ENCODE measurements around the gene UBR1.
A peak's percentile ranks its signal among the peaks of the same experiment; 100 is the strongest.
"Not testable (repeated sequence)": the region's sequence is repeated elsewhere in the genome, so short reads cannot be mapped to it uniquely, and the experiment has no call there.

UBR1 gene

GRCh38 chr15:43128174-43128979 lies 22.5 kb upstream of the UBR1 start:
- H3K9me3 Mint-ChIP-seq, result peaks cover 10% of the 10 kb centered on the region
- H3K4me3 Mint-ChIP-seq; DNase-seq (ENCODE audit: low spot score); H3K36me3 Mint-ChIP-seq (ENCODE audit: low read depth); H3K27ac Mint-ChIP-seq: not testable (repeated sequence)
- H3K27me3 Mint-ChIP-seq (ENCODE audit: low read depth), result peaks cover 32% of the 10 kb centered on the region
- peaks cover 12% of the 10 kb centered on the region for H3K4me1 Mint-ChIP-seq (ENCODE audit: low read depth)

- H3K9me3 Mint-ChIP-seq, result peaks cover 10% of the 10 kb centered on the region
- H3K4me1 Mint-ChIP-seq (ENCODE audit: low read depth), result peaks cover 13% of the 10 kb centered on the region
These were observed 21.9 kb upstream of the UBR1 start for GRCh38 chr15:43127752-43128151.

GRCh38 chr15:43126356-43126755 lies 20.5 kb upstream of the UBR1 start:
- H3K4me1 Mint-ChIP-seq (ENCODE audit: low read depth), result peaks cover 19% of the 10 kb centered on the region
- peaks cover 10% of the 10 kb centered on the region for H3K9me3 Mint-ChIP-seq
- DNase-seq (ENCODE audit: low spot score), result no peak
- H3K27me3 Mint-ChIP-seq (ENCODE audit: low read depth), result peaks cover 37% of the 10 kb centered on the region
- H3K4me3 Mint-ChIP-seq, result no peak overlapping the region
- peaks cover 3% of the 10 kb centered on the region for H3K36me3 Mint-ChIP-seq (ENCODE audit: low read depth)
- no peak overlapping the region for H3K27ac Mint-ChIP-seq

More at GRCh38 chr15:43127752-43128151, 21.9 kb upstream of the UBR1 start:
- no peak for DNase-seq (ENCODE audit: low spot score)
- H3K27me3 Mint-ChIP-seq (ENCODE audit: low read depth), result peaks cover 34% of the 10 kb centered on the region
- H3K36me3 Mint-ChIP-seq (ENCODE audit: low read depth), result peaks cover 3% of the 10 kb centered on the region
- no peak overlapping the region for H3K4me3 Mint-ChIP-seq
- no peak overlapping the region for H3K27ac Mint-ChIP-seq

- no peak overlapping the region for H3K4me3 Mint-ChIP-seq
- DNase-seq (ENCODE audit: low spot score), result no peak
These were observed 19.3 kb upstream of the UBR1 start for GRCh38 chr15:43125100-43125661.

GRCh38 chr15:43121863-43122262 lies 16.0 kb upstream of the UBR1 start:
- Mint-ChIP-seq H3K27ac (no peak overlapping the region), H3K36me3 (ENCODE audit: low read depth) (no peaks in the 10 kb centered on the region), H3K9me3 (no peaks in the 10 kb centered on the region), H3K4me1 (ENCODE audit: low read depth) (peaks cover 15% of the 10 kb centered on the region), H3K4me3 (peak overlapping the region; percentile 91), H3K27me3 (ENCODE audit: low read depth) (peaks cover 37% of the 10 kb centered on the region)
- no peak for DNase-seq (ENCODE audit: low spot score)

More at GRCh38 chr15:43125100-43125661, 19.3 kb upstream of the UBR1 start:
- H3K27me3 Mint-ChIP-seq (ENCODE audit: low read depth), result peaks cover 44% of the 10 kb centered on the region
- no peak overlapping the region for H3K27ac Mint-ChIP-seq
- H3K9me3 Mint-ChIP-seq, result peaks cover 10% of the 10 kb centered on the region
- H3K4me1 Mint-ChIP-seq (ENCODE audit: low read depth), result peaks cover 19% of the 10 kb centered on the region
- H3K36me3 Mint-ChIP-seq (ENCODE audit: low read depth), result peaks cover 3% of the 10 kb centered on the region

GRCh38 chr15:43118829-43119228 lies 13.0 kb upstream of the UBR1 start:
- H3K27ac Mint-ChIP-seq, result no peak overlapping the region
- peaks cover 15% of the 10 kb centered on the region for H3K4me1 Mint-ChIP-seq (ENCODE audit: low read depth)
- no peak overlapping the region for H3K4me3 Mint-ChIP-seq
- no peaks in the 10 kb centered on the region for H3K36me3 Mint-ChIP-seq (ENCODE audit: low read depth)
- DNase-seq (ENCODE audit: low spot score), result no peak
- H3K9me3 Mint-ChIP-seq, result no peaks in the 10 kb centered on the region
- H3K27me3 Mint-ChIP-seq (ENCODE audit: low read depth), result peaks cover 46% of the 10 kb centered on the region

GRCh38 chr15:43118286-43118685 lies 12.4 kb upstream of the UBR1 start:
- H3K4me3 Mint-ChIP-seq, result no peak overlapping the region

GRCh38 chr15:43111354-43111753 lies 5.5 kb upstream of the UBR1 start:
- Mint-ChIP-seq H3K4me1 (ENCODE audit: low read depth) (peaks cover 6% of the 10 kb centered on the region), H3K27ac (no peak overlapping the region), H3K27me3 (ENCODE audit: low read depth) (peaks cover 7% of the 10 kb centered on the region), H3K9me3 (no peaks in the 10 kb centered on the region), H3K4me3 (no peak overlapping the region), H3K36me3 (ENCODE audit: low read depth) (no peaks in the 10 kb centered on the region)
- no peak for DNase-seq (ENCODE audit: low spot score)

More at GRCh38 chr15:43118286-43118685, 12.4 kb upstream of the UBR1 start:
- peaks cover 14% of the 10 kb centered on the region for H3K4me1 Mint-ChIP-seq (ENCODE audit: low read depth)
- no peak overlapping the region for H3K27ac Mint-ChIP-seq
- no peaks in the 10 kb centered on the region for H3K9me3 Mint-ChIP-seq
- H3K36me3 Mint-ChIP-seq (ENCODE audit: low read depth), result no peaks in the 10 kb centered on the region
- peaks cover 46% of the 10 kb centered on the region for H3K27me3 Mint-ChIP-seq (ENCODE audit: low read depth)
- no peak for DNase-seq (ENCODE audit: low spot score)

- Mint-ChIP-seq H3K4me3 (no peak overlapping the region), H3K27me3 (ENCODE audit: low read depth) (no peaks in the 10 kb centered on the region), H3K36me3 (ENCODE audit: low read depth) (peaks cover 18% of the 10 kb centered on the region), H3K4me1 (ENCODE audit: low read depth) (peaks cover 27% of the 10 kb centered on the region), H3K9me3 (no peaks in the 10 kb centered on the region), H3K27ac (no peak overlapping the region)
- DNase-seq (ENCODE audit: low spot score), result no peak
These were observed 1.9 kb upstream of the UBR1 start for GRCh38 chr15:43107751-43108150.

- Mint-ChIP-seq H3K4me3 (peak overlapping the region; percentile 93), H3K27ac (peak overlapping the region; percentile 96), H3K4me1 (ENCODE audit: low read depth) (peaks cover 35% of the 10 kb centered on the region), H3K9me3 (no peaks in the 10 kb centered on the region), H3K36me3 (ENCODE audit: low read depth) (peaks cover 27% of the 10 kb centered on the region), H3K27me3 (ENCODE audit: low read depth) (no peaks in the 10 kb centered on the region)
- no peak for DNase-seq (ENCODE audit: low spot score)
These were observed 620 bp upstream of the UBR1 start for GRCh38 chr15:43106486-43106829.

- Mint-ChIP-seq H3K36me3 (ENCODE audit: low read depth) (peaks cover 36% of the 10 kb centered on the region), H3K9me3 (no peaks in the 10 kb centered on the region), H3K4me1 (ENCODE audit: low read depth) (peaks cover 44% of the 10 kb centered on the region), H3K27me3 (ENCODE audit: low read depth) (no peaks in the 10 kb centered on the region), H3K27ac (peak overlapping the region; percentile 96), H3K4me3 (peak overlapping the region; percentile 93)
- peak; percentile 18 for DNase-seq (ENCODE audit: low spot score)
These were observed 631 bp downstream of the UBR1 start for GRCh38 chr15:43105077-43105736.

- H3K27me3 Mint-ChIP-seq (ENCODE audit: low read depth), result no peaks in the 10 kb centered on the region
- peaks cover 48% of the 10 kb centered on the region for H3K4me1 Mint-ChIP-seq (ENCODE audit: low read depth)
- no peak for DNase-seq (ENCODE audit: low spot score)
- H3K9me3 Mint-ChIP-seq, result no peaks in the 10 kb centered on the region
- peaks cover 41% of the 10 kb centered on the region for H3K36me3 Mint-ChIP-seq (ENCODE audit: low read depth)
- H3K27ac Mint-ChIP-seq, result no peak overlapping the region
- H3K4me3 Mint-ChIP-seq, result peak overlapping the region; percentile 56
These were observed 1.4 kb downstream of the UBR1 start for GRCh38 chr15:43104426-43104825.

- peaks cover 48% of the 10 kb centered on the region for H3K4me1 Mint-ChIP-seq (ENCODE audit: low read depth)
- H3K4me3 Mint-ChIP-seq, result peak overlapping the region; percentile 56
- no peak overlapping the region for H3K27ac Mint-ChIP-seq
These were observed 1.9 kb downstream of the UBR1 start for GRCh38 chr15:43103907-43104306.

GRCh38 chr15:43102187-43102586 lies 3.7 kb downstream of the UBR1 start:
- H3K27ac Mint-ChIP-seq, result no peak overlapping the region
- no peak overlapping the region for H3K4me3 Mint-ChIP-seq
- H3K27me3 Mint-ChIP-seq (ENCODE audit: low read depth), result no peaks in the 10 kb centered on the region
- H3K36me3 Mint-ChIP-seq (ENCODE audit: low read depth), result peaks cover 46% of the 10 kb centered on the region
- DNase-seq (ENCODE audit: low spot score), result no peak
- H3K9me3 Mint-ChIP-seq, result no peaks in the 10 kb centered on the region
- peaks cover 51% of the 10 kb centered on the region for H3K4me1 Mint-ChIP-seq (ENCODE audit: low read depth)

More at GRCh38 chr15:43103907-43104306, 1.9 kb downstream of the UBR1 start:
- H3K9me3 Mint-ChIP-seq, result no peaks in the 10 kb centered on the region
- H3K36me3 Mint-ChIP-seq (ENCODE audit: low read depth), result peaks cover 41% of the 10 kb centered on the region
- H3K27me3 Mint-ChIP-seq (ENCODE audit: low read depth), result no peaks in the 10 kb centered on the region
- no peak for DNase-seq (ENCODE audit: low spot score)

All from T-helper 2 cell treated with Interferon-gamma antibody and Interleukin-4, amounts not matched to agents 5 μg/mL and 100 μg/mL, for 36 hours (primary cell).